DND-41 (cell line): ENCODE results near the gene CMSS1.
A peak's percentile ranks its signal among the peaks of the same experiment; 100 is the strongest.

Source experiments
- ATAC-seq: fragments of 200-7000 bp; cut with Tn5 transposase; 3 replicates; pipeline ENCODE4 v1.9.1; 2021; ENCODE audit warnings: low read depth; ENCODE audit not compliant: insufficient read depth
- DNase-seq: peaks from one replicate; pipeline ENCODE4 v3.0.0-alpha.2; 2020
- H2AFZ ChIP-seq: 2 replicates; pipeline ENCODE4 v1.6.0; 2012; ENCODE audit warnings: low read depth, low read length
- H3K27ac ChIP-seq: 2 replicates; pipeline ENCODE4 v1.5.1; 2012; ENCODE audit warnings: low read length, inconsistent platforms
- H3K27me3 ChIP-seq: fragments of 200-600 bp; sonication (generic); 2 replicates; pipeline ENCODE4 v1.6.0; 2012; ENCODE audit warnings: low read length, mild to moderate bottlenecking, inconsistent platforms; ENCODE audit not compliant: insufficient read depth, poor library complexity
- H3K36me3 ChIP-seq: 2 replicates; pipeline ENCODE4 v1.5.1; 2012; ENCODE audit warnings: low read length, inconsistent platforms; ENCODE audit not compliant: insufficient read depth
- H3K4me1 ChIP-seq: 2 replicates; pipeline ENCODE4 v1.5.1; 2012; ENCODE audit warnings: mild to moderate bottlenecking, low read length; ENCODE audit not compliant: insufficient read depth
- H3K4me2 ChIP-seq: 2 replicates; pipeline ENCODE4 v1.6.0; 2012; ENCODE audit warnings: mild to moderate bottlenecking, moderate library complexity, low read length, inconsistent platforms; ENCODE audit not compliant: insufficient read depth
- H3K4me3 ChIP-seq, 2 experiments: fragments of 200-600 bp in 1 of 2; shearing (Covaris generic) in 1 of 2; 2 replicates each; pipeline ENCODE4 v1.5.1; 2012 to 2016; ENCODE audit warnings: inconsistent platforms in 2 of 2, low read length in 2 of 2, mild to moderate bottlenecking in 2 of 2, low read depth in 1 of 2, moderate library complexity in 1 of 2
- H3K79me2 ChIP-seq: 2 replicates; pipeline ENCODE4 v1.6.0; 2012; ENCODE audit warnings: low read length, inconsistent platforms; ENCODE audit not compliant: insufficient read depth
- H3K9ac ChIP-seq: 2 replicates; pipeline ENCODE4 v1.6.0; 2012; ENCODE audit warnings: low read depth, mild to moderate bottlenecking, inconsistent platforms, low read length, moderate library complexity
- H3K9me3 ChIP-seq: 2 replicates; pipeline ENCODE4 v1.5.1; 2012; ENCODE audit warnings: low read length, moderate library complexity, mild to moderate bottlenecking, inconsistent platforms; ENCODE audit not compliant: insufficient read depth, severe bottlenecking
- H4K20me1 ChIP-seq: 2 replicates; pipeline ENCODE4 v1.6.0; 2012; ENCODE audit warnings: low read length; ENCODE audit not compliant: insufficient read depth
- CTCF ChIP-seq: IDR thresholded peaks from 2 replicates; pipeline ENCODE4 v1.5.1; 2012; ENCODE audit warnings: borderline replicate concordance, low read length, moderate library complexity, mild to moderate bottlenecking; ENCODE audit not compliant: poor library complexity, severe bottlenecking; ENCODE audit errors: extremely low read depth
- EZH2 ChIP-seq: IDR thresholded peaks from 3 replicates; pipeline ENCODE4 v1.6.1; 2012; ENCODE audit warnings: borderline replicate concordance, low read depth, mild to moderate bottlenecking, moderate library complexity, low read length, inconsistent platforms; ENCODE audit not compliant: severe bottlenecking

CMSS1 gene

GRCh38 chr3:100102757-100103156, 285.1 kb downstream of the CMSS1 start:
- Histone ChIP-seq H2AFZ (no peak overlapping the region), H3K27me3 (no peaks in the 10 kb centered on the region), H3K4me2 (no peak overlapping the region), H3K4me3 (no peak overlapping the region), H3K9ac (no peak overlapping the region), H4K20me1 (no peaks in the 10 kb centered on the region), H3K79me2 (no peaks in the 10 kb centered on the region), H3K4me1 (peaks cover 24% of the 10 kb centered on the region), H3K27ac (no peak overlapping the region), H3K9me3 (no peaks in the 10 kb centered on the region), H3K36me3 (no peaks in the 10 kb centered on the region)
- ATAC-seq, result no peak
- TF ChIP-seq EZH2, result no peak
- TF ChIP-seq CTCF, result no peak
- DNase-seq, result no peak

GRCh38 chr3:100103558-100104441, 286.1 kb downstream of the CMSS1 start:
- H3K4me2 ChIP-seq, result no peak overlapping the region
- DNase-seq (no peak), ATAC-seq (no peak)
- H3K27ac ChIP-seq, result peak overlapping the region; percentile 18; the same call in 1 of the 2 replicates
- no peaks in the 10 kb centered on the region for H4K20me1 ChIP-seq
- H3K36me3 ChIP-seq, result no peaks in the 10 kb centered on the region
- H3K79me2 ChIP-seq, result no peaks in the 10 kb centered on the region
- H3K4me3 ChIP-seq, result no peak overlapping the region
- TF ChIP-seq CTCF (no peak), EZH2 (no peak)
- H3K9ac ChIP-seq, result no peak overlapping the region
- no peaks in the 10 kb centered on the region for H3K9me3 ChIP-seq
- no peaks in the 10 kb centered on the region for H3K27me3 ChIP-seq
- H2AFZ ChIP-seq, result no peak overlapping the region
- H3K4me1 ChIP-seq, result peaks cover 24% of the 10 kb centered on the region

- no peak overlapping the region for H3K4me3 ChIP-seq
- peaks cover 24% of the 10 kb centered on the region for H3K4me1 ChIP-seq
Measured at GRCh38 chr3:100104442-100104798, 286.8 kb downstream of the CMSS1 start.

More at GRCh38 chr3:100104442-100104798, 286.8 kb downstream of the CMSS1 start:
- no peak overlapping the region for H3K27ac ChIP-seq
- no peaks in the 10 kb centered on the region for H3K36me3 ChIP-seq
- no peaks in the 10 kb centered on the region for H4K20me1 ChIP-seq
- H2AFZ ChIP-seq, result no peak overlapping the region
- no peak for TF ChIP-seq CTCF
- no peak for TF ChIP-seq EZH2
- H3K9me3 ChIP-seq, result no peaks in the 10 kb centered on the region
- no peak overlapping the region for H3K4me2 ChIP-seq
- H3K79me2 ChIP-seq, result no peaks in the 10 kb centered on the region
- no peak for DNase-seq
- no peak for ATAC-seq
- no peak overlapping the region for H3K9ac ChIP-seq
- H3K27me3 ChIP-seq, result no peaks in the 10 kb centered on the region
